Omental fat pad (tissue), 4 donors: Measurements from ENCODE around the gene NHERF1. TPM values are rescaled to one million over a fixed set of nuclear protein-coding genes. Genes with fewer than 3 reads are reported as not detected.

ENCODE experiments used
- ATAC-seq: fragments of 150-250 bp; one replicate; pipeline ENCODE4 v1.9.1; 2016; ENCODE audit warnings: mild to moderate bottlenecking, moderate library complexity; ENCODE audit not compliant: low FRiP score
- DNase-seq: peaks from one replicate; pipeline ENCODE4 v3.0.0-alpha.2; 2019; ENCODE audit warnings: low spot score
- total RNA-seq, 4 donors: library from RNA; depleted of rRNA; stranded (reverse); fragments of >200 nt; gene quantifications; one replicate each; pipeline ENCODE4 v1.1.0, GENCODE V29; 2016
- TF ChIP-seq, protein P1 (sequence below), 3 donors: fragments of 450-650 bp; IDR thresholded peaks; one replicate each; pipeline ENCODE4 v1.5.1; 2016 to 2017; ENCODE audit warnings: antibody characterized with exemption in 3 of 3, mild to moderate bottlenecking in 3 of 3, moderate library complexity in 2 of 3

NHERF1 gene
- total RNA-seq, 4 donors from 2014 or later = 18.0 to 51.7 (median 21.8) TPM

DNA sequence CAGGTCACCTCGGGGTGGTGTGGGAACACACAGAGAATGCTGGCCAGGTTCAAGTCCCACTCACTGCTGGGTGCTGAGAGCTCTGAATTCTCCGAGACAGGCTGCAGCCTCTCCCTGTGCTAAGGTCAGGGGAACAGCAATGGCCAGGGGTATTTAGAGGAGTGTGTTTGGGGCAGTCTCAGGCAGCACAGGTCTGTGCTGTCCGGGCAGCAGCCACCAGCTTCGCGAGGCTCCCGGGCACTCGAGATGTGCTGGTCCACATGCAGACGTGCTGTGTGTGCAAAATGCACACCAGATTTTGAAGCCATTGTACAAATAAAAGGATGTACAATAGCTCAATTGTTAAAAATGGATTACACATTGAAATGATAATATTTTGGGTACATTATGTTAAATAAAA lies 7.1 kb downstream of the NHERF1 start:
- TF ChIP-seq, protein P1, sequence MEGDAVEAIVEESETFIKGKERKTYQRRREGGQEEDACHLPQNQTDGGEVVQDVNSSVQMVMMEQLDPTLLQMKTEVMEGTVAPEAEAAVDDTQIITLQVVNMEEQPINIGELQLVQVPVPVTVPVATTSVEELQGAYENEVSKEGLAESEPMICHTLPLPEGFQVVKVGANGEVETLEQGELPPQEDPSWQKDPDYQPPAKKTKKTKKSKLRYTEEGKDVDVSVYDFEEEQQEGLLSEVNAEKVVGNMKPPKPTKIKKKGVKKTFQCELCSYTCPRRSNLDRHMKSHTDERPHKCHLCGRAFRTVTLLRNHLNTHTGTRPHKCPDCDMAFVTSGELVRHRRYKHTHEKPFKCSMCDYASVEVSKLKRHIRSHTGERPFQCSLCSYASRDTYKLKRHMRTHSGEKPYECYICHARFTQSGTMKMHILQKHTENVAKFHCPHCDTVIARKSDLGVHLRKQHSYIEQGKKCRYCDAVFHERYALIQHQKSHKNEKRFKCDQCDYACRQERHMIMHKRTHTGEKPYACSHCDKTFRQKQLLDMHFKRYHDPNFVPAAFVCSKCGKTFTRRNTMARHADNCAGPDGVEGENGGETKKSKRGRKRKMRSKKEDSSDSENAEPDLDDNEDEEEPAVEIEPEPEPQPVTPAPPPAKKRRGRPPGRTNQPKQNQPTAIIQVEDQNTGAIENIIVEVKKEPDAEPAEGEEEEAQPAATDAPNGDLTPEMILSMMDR (IDR thresholded peaks at IDR 0.05) = no peak
- ATAC-seq = no peak
- DNase-seq = no peak

DNA sequence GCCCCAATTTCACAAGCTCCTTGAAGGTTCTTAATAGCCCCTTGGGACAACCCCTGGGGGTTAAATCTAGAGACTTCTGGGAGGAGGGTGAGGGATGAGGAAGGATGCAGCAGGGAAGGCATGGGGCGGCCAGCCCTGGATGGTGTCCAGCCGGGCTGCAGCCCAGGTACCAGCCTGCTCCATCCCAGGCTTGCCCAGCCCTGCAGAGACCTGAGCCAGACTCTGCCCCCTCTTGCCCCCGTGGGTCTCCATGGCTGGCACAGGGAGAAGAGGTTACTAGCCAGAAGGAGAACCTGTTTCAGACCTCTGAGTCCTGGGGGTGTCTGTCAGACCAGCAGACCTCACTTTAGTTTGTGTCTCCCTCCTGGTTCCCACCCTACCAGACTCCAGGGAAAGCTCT lies 8.5 kb downstream of the NHERF1 start:
- DNase-seq (no peak), ATAC-seq (peak; percentile 47)
- TF ChIP-seq, protein P1 (IDR thresholded peaks at IDR 0.05) = no peak

DNA sequence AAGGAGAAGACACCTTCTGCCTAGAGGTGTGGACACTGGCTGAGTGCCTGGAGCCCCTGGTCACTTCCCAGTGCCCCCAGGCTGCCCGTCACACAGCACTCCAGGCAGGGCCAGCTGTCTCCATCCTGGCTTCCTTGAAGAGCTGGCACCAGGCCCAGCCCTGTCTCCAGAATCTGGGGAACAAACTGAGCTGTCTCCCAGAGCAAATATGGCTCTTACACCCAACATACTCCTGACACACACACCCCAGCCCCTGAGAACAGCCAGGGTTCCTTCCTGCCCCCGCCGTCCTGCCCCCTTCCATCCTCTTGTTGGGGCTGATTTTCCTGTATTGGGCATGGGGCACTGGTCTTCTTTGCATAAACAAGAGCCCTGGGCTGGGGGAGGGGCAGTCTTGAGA lies 9.1 kb downstream of the NHERF1 start:
- TF ChIP-seq, protein P1 (IDR thresholded peaks at IDR 0.05) = no peak
- ATAC-seq (no peak), DNase-seq (no peak)

DNA sequence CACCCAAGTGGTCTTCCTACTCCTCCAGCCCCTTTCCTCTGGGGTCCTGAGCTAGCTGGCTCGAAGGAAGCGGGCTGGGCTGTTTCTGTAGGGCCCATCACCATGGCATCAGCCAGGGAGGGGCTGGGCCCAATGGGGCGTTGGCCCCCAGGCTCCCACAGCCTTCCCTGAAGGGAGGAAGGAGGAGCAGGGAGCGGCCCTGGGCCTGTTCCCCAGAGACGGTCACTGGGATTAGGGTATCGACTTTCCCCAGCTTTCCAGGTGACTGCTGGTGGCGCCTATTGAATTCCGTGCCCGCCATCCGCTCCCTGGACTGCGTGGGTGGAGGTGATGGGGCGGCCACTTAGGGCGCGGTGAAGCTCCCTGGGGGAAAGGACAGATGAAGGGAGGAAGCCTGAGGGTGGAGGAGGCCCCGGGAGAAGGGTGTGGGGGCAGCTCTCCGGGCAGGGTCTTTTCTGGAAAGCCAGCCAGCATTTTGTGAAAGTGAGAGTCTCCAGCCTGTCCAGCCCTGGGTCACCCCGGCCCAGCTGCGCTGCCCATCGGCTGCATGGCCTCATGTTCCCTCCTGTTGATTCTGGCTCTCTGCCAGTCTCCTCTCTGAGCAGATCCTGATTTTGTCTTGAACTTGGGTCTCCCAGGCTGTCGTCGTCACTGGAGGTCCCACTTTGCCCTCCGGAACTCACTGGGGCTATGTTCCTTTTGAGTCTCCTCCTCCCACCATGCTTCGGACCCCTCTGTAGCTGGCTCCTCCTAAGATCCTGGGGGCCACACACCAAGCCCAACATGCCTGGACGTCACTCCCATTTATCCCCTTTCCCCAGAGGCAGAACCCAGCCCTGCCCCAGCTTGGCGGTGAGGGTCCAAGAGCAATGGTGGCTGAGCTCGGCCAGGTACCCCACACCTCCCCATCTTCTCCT lies 9.8 kb downstream of the NHERF1 start:
- TF ChIP-seq, protein P1 (IDR thresholded peaks at IDR 0.05) = no peak
- no peak for ATAC-seq
- no peak for DNase-seq

DNA sequence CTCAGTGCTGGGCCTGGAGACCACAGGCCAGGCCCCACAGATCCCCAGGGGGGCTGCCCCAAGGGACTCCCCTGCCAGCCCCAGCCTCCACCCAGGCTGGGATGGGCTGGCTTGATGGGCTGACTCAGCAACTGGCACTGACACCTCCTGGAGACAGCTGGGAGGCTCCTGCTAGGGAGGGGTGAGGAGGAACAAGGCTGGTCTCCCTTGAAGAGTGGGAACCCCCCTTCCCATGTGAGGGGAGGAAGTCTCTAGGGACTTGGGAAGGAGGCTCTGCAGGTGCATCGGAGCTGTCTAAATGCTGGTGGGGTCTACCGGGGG lies 10.4 kb downstream of the NHERF1 start:
- DNase-seq (no peak), ATAC-seq (peak; percentile 52)
- TF ChIP-seq, protein P1 (IDR thresholded peaks at IDR 0.05) = no peak

DNA sequence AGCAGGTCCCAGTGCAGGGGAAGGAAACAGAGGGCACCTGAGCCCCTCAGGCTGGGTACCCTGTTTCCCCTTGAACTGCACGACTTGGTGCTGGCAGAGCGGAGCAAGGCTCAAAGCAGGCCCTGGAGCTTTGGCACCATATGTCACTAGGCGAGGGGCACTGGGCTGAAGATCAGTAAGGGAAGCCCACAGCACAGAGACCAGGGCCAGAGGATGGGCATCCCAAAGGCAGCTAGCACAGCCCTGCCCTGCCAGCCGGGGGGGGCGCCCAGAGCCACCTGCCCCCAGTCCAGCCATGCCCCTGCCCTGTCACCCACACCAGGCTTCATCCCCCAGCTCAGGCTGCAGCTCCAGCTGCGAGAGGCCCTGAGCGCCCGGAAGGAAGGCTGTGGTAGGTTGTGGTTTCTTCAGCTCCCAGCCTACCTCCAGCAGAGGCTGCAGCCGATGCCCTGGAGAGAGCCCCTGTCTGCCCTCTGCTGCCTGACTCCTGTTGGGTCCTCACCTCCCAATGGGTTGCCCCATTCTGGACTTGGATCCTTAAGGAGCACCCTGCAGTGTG lies 10.9 kb downstream of the NHERF1 start:
- ATAC-seq = no peak
- no peak for DNase-seq
- TF ChIP-seq, protein P1 (IDR thresholded peaks at IDR 0.05) = no peak

DNA sequence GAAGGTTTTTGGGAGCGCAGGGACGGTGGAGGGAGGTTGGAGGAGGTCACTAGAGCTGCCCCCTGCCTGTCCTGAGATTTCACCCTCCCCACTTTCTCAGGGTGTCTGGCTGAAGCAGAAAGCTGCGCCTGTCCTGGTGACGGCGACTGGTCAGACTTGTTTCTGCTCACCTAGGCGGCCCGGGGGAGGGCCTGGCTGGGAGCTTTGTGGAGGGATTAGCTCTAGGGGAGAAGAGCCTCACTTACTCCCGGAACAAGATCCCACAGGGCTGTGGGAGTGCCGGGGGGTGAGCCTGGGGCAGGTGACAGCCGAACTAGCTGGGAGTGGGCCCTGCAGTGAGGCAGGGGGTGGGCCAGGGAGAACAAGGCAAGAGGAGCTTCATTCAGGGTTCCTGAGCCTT lies 11.5 kb downstream of the NHERF1 start:
- TF ChIP-seq, protein P1 (IDR thresholded peaks at IDR 0.05) = no peak
- ATAC-seq = no peak
- DNase-seq = no peak
